HG02885 (cell line): ENCODE data around the gene INSRR.

Experiments
- ATAC-seq: cut with Tn5 transposase; IDR thresholded peaks from one replicate; pipeline ENCODE4 v1.9.1; 2021; ENCODE audit warnings: mild to moderate bottlenecking; ENCODE audit not compliant: unreplicated experiment, poor library complexity

Gene INSRR

GRCh38 chr1:156809711-156810366 lies 49.1 kb downstream of the INSRR start:
- ATAC-seq: no peak

- no peak for ATAC-seq
Observed at GRCh38 chr1:156809281-156809680, 49.6 kb downstream of the INSRR start.

- no peak for ATAC-seq
Observed at GRCh38 chr1:156808186-156809030, 50.5 kb downstream of the INSRR start.

GRCh38 chr1:156807627-156808026 lies 51.3 kb downstream of the INSRR start:
- no peak for ATAC-seq

- no peak for ATAC-seq
Observed at GRCh38 chr1:156806512-156807440, 52.1 kb downstream of the INSRR start.

GRCh38 chr1:156805766-156806511 lies 53.0 kb downstream of the INSRR start:
- ATAC-seq: no peak

- ATAC-seq: no peak
Observed at GRCh38 chr1:156804572-156805243, 54.2 kb downstream of the INSRR start.

GRCh38 chr1:156804026-156804425 lies 54.9 kb downstream of the INSRR start:
- no peak for ATAC-seq

GRCh38 chr1:156803086-156803851 lies 55.6 kb downstream of the INSRR start:
- no peak for ATAC-seq

- no peak for ATAC-seq
Observed at GRCh38 chr1:156802421-156802935, 56.4 kb downstream of the INSRR start.

- no peak for ATAC-seq
Observed at GRCh38 chr1:156801409-156802121, 57.4 kb downstream of the INSRR start.

GRCh38 chr1:156797212-156797871 lies 61.6 kb downstream of the INSRR start:
- no peak for ATAC-seq

GRCh38 chr1:156796340-156797097 lies 62.4 kb downstream of the INSRR start:
- ATAC-seq: no peak

- no peak for ATAC-seq
Observed at GRCh38 chr1:156795787-156796186, 63.1 kb downstream of the INSRR start.

- ATAC-seq: no peak
Observed at GRCh38 chr1:156795374-156795733, 63.6 kb downstream of the INSRR start.

GRCh38 chr1:156794506-156795373 lies 64.2 kb downstream of the INSRR start:
- no peak for ATAC-seq
